ENCODE data around the gene SPACA4.

SPACA4 gene

GRCh38 chr19:48582168-48582567 lies 24.4 kb upstream of the SPACA4 start:
- in situ Hi-C loops (cut with HindIII; ENCODE audit: low sequenced_read_pairs), result no loop called here
- DNase-seq (ENCODE audit: low read depth), result no peak
- H3K4me3 ChIP-seq (ENCODE audit: low read depth, low read length), result no peak overlapping the region
- TF ChIP-seq CTCF (IDR thresholded peaks at IDR 0.05; ENCODE audit: low read depth, low read length, missing control alignments), result no peak

GRCh38 chr19:48587387-48587786 lies 19.2 kb upstream of the SPACA4 start:
- in situ Hi-C loops (cut with HindIII; ENCODE audit: low sequenced_read_pairs), result no loop called here
- no peak for DNase-seq (ENCODE audit: low read depth)
- no peak overlapping the region for H3K4me3 ChIP-seq (ENCODE audit: low read depth, low read length)
- no peak for TF ChIP-seq CTCF (IDR thresholded peaks at IDR 0.05; ENCODE audit: low read depth, low read length, missing control alignments)

GRCh38 chr19:48588670-48589401 lies 17.7 kb upstream of the SPACA4 start:
- in situ Hi-C loops (cut with HindIII; ENCODE audit: low sequenced_read_pairs), result no loop called here
- peak; percentile 51 for DNase-seq (ENCODE audit: low read depth)
- H3K4me3 ChIP-seq (ENCODE audit: low read depth, low read length), result peak overlapping the region; percentile 35
- peak; percentile 94 for TF ChIP-seq CTCF (IDR thresholded peaks at IDR 0.05; ENCODE audit: low read depth, low read length, missing control alignments)

GRCh38 chr19:48591021-48591420 lies 15.5 kb upstream of the SPACA4 start:
- TF ChIP-seq CTCF (IDR thresholded peaks at IDR 0.05; ENCODE audit: low read depth, low read length, missing control alignments), result no peak
- H3K4me3 ChIP-seq (ENCODE audit: low read depth, low read length), result no peak overlapping the region
- in situ Hi-C loops (cut with HindIII; ENCODE audit: low sequenced_read_pairs), result no loop called here
- no peak for DNase-seq (ENCODE audit: low read depth)

- DNase-seq (ENCODE audit: low read depth), result no peak
- TF ChIP-seq CTCF (IDR thresholded peaks at IDR 0.05; ENCODE audit: low read depth, low read length, missing control alignments), result no peak
- no peak overlapping the region for H3K4me3 ChIP-seq (ENCODE audit: low read depth, low read length)
- in situ Hi-C loops (cut with HindIII; ENCODE audit: low sequenced_read_pairs), result no loop called here
Measured at GRCh38 chr19:48595171-48595570, 11.4 kb upstream of the SPACA4 start.

- H3K4me3 ChIP-seq (ENCODE audit: low read depth, low read length), result no peak overlapping the region
- no peak for TF ChIP-seq CTCF (IDR thresholded peaks at IDR 0.05; ENCODE audit: low read depth, low read length, missing control alignments)
- in situ Hi-C loops (cut with HindIII; ENCODE audit: low sequenced_read_pairs), result no loop called here
- no peak for DNase-seq (ENCODE audit: low read depth)
Measured at GRCh38 chr19:48595833-48596232, 10.7 kb upstream of the SPACA4 start.
